ENCODE data around the gene ZNF532. TPM values are rescaled to one million over a fixed set of nuclear protein-coding genes. Genes with fewer than 3 reads are reported as not detected.

ZNF532 gene
- total and polyA plus RNA-seq, 3 experiments from 2014 or later: 0.70 to 6.3 (median 6.1) TPM

GRCh38 chr18:58962336-58962735 is 97.7 kb downstream of the ZNF532 start:
- H3K27ac Mint-ChIP-seq: no peak overlapping the region
- H3K4me1 ChIP-seq (ENCODE audit: insufficient read depth, low read length): no peaks in the 10 kb centered on the region
- no peaks in the 10 kb centered on the region for H3K27me3 ChIP-seq (ENCODE audit: insufficient read depth, low read length, poor library complexity, severe bottlenecking)
- peaks cover 4 to 5% of the 10 kb centered on the region in 2 donors for H3K27me3 Mint-ChIP-seq
- DNase-seq: no peak
- CTCF ChIA-PET: no interaction called here
- H3K4me3 Mint-ChIP-seq: no peak overlapping the region
- no peak overlapping the region for H3K27ac ChIP-seq (ENCODE audit: low read depth, low read length)
- POLR2A ChIA-PET: no interaction called here
- H3K4me1 Mint-ChIP-seq: peaks cover 0 to 3% (median 1%) of the 10 kb centered on the region in 3 donors
- no peak overlapping the region for H3K4me3 ChIP-seq (ENCODE audit: low read length)
- H3K9me3 ChIP-seq (ENCODE audit: low read length): no peaks in the 10 kb centered on the region
- H3K9me3 Mint-ChIP-seq: no peaks in the 10 kb centered on the region
- no peaks in the 10 kb centered on the region for H3K36me3 ChIP-seq (ENCODE audit: insufficient read depth, low read length)
- H3K36me3 Mint-ChIP-seq: peaks cover 0 to 1% (median 0%) of the 10 kb centered on the region in 3 donors

DNA sequence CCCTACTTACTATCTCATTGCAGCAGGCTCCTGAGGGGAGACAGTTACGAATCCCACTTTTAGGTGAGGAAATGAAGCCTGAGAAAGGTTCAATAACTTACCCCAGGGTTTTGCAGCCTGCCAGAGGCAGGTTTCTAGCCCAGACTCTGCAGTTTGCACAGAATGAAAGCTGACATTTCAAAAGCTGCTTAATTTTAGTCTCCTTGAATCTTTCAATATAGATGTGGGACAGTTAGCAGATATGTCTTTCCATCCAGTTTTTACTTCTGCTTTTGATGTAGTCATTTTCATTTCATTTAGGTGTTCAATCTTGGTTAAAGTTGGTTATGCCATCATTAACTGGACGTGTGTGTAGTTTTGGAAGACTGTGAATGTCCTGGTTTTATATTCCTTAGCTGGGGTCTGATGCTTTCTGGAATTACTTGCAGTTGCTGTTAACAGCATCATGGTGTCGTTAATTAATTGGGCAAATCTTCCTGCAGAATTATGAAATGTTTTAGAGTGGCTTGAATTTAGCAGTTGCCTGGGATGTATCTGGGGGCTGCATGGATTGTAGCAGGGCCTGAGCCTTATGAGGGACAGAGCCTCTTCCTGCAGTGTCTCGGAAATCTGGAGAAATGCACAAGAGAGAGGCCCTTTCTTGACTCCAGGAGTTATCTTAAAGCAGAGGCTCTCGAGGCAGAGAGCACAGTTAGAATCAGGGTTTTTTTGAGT is 100.8 kb downstream of the ZNF532 start:
- Mint-ChIP-seq H3K9me3 (no peaks in the 10 kb centered on the region), H3K27ac (no peak overlapping the region), H3K27me3 (peaks cover 9 to 16% of the 10 kb centered on the region in 2 donors), H3K4me1 (peaks cover 0 to 3% (median 1%) of the 10 kb centered on the region in 3 donors), H3K36me3 (peaks cover 0 to 1% (median 0%) of the 10 kb centered on the region in 3 donors), H3K4me3 (no peak overlapping the region)
- Histone ChIP-seq H3K27me3 (ENCODE audit: insufficient read depth, low read length, poor library complexity, severe bottlenecking) (no peaks in the 10 kb centered on the region), H3K36me3 (ENCODE audit: insufficient read depth, low read length) (no peaks in the 10 kb centered on the region), H3K4me1 (ENCODE audit: insufficient read depth, low read length) (no peaks in the 10 kb centered on the region), H3K27ac (ENCODE audit: low read depth, low read length) (no peak overlapping the region), H3K4me3 (ENCODE audit: low read length) (no peak overlapping the region), H3K9me3 (ENCODE audit: low read length) (no peaks in the 10 kb centered on the region)
- ChIA-PET POLR2A (no interaction called here), CTCF (interaction anchor here (0.9 kb wide), 1 partner anchor 201 kb away, joined by 3 read pairs; no protein-coding TSS in a partner anchor)
- no peak for DNase-seq

DNA sequence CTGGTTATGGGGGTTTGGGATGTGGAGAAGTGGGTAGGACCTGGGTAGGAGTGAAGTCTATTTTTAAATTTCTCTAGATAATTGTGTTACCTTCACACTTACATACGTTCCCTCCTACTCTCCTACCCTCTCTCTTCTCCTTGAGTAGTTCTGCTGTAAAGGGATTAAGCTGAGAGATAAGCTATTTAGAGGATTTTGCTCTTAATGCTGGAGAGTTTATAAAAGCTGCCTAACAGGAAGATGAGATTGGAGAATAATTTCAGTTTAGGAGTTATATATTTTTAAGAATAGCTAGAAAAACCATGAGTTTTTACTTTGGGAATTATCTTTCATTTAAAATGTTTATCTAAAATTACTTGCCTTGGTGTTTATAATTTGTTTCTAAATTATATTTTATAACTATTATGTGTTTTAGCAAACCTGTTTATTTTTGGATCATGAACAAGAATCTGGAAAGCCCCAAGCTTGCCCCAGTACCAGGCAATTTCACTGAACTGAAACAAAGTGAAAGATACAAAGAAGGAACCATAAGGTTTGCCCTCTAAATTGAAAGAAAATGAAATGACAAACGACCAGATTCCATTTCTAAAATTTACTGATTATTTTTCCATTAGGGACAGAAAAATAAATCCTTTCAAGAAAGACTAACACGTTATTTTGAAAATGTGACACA is 101.5 kb downstream of the ZNF532 start:
- ChIA-PET POLR2A (no interaction called here), CTCF (interaction anchor here (0.9 kb wide), 1 partner anchor 202 kb away, joined by 3 read pairs; no protein-coding TSS in a partner anchor)
- Histone ChIP-seq H3K27me3 (ENCODE audit: insufficient read depth, low read length, poor library complexity, severe bottlenecking) (no peaks in the 10 kb centered on the region), H3K4me1 (ENCODE audit: insufficient read depth, low read length) (no peaks in the 10 kb centered on the region), H3K9me3 (ENCODE audit: low read length) (no peaks in the 10 kb centered on the region), H3K27ac (ENCODE audit: low read depth, low read length) (no peak overlapping the region), H3K4me3 (ENCODE audit: low read length) (no peak overlapping the region), H3K36me3 (ENCODE audit: insufficient read depth, low read length) (no peaks in the 10 kb centered on the region)
- no peak overlapping the region for H3K27ac Mint-ChIP-seq
- H3K4me1 Mint-ChIP-seq: peaks cover 0 to 3% (median 1%) of the 10 kb centered on the region in 3 donors
- H3K27me3 Mint-ChIP-seq: peaks cover 9 to 16% of the 10 kb centered on the region in 2 donors
- H3K9me3 Mint-ChIP-seq: no peaks in the 10 kb centered on the region
- DNase-seq: no peak
- H3K4me3 Mint-ChIP-seq: no peak overlapping the region
- H3K36me3 Mint-ChIP-seq: peaks cover 0 to 1% (median 0%) of the 10 kb centered on the region in 3 donors

GRCh38 chr18:58966704-58967103 is 102.0 kb downstream of the ZNF532 start:
- ChIA-PET POLR2A (no interaction called here), CTCF (no interaction called here)
- H3K27ac Mint-ChIP-seq: no peak overlapping the region
- Histone ChIP-seq H3K4me1 (ENCODE audit: insufficient read depth, low read length) (no peaks in the 10 kb centered on the region), H3K27me3 (ENCODE audit: insufficient read depth, low read length, poor library complexity, severe bottlenecking) (no peaks in the 10 kb centered on the region), H3K9me3 (ENCODE audit: low read length) (no peaks in the 10 kb centered on the region), H3K4me3 (ENCODE audit: low read length) (no peak overlapping the region), H3K27ac (ENCODE audit: low read depth, low read length) (no peak overlapping the region), H3K36me3 (ENCODE audit: insufficient read depth, low read length) (no peaks in the 10 kb centered on the region)
- H3K27me3 Mint-ChIP-seq: peaks cover 7 to 12% of the 10 kb centered on the region in 2 donors
- no peak for DNase-seq
- no peaks in the 10 kb centered on the region for H3K9me3 Mint-ChIP-seq
- H3K4me3 Mint-ChIP-seq: no peak overlapping the region
- no peaks in the 10 kb centered on the region for H3K36me3 Mint-ChIP-seq
- peaks cover 0 to 6% (median 1%) of the 10 kb centered on the region in 3 donors for H3K4me1 Mint-ChIP-seq

DNA sequence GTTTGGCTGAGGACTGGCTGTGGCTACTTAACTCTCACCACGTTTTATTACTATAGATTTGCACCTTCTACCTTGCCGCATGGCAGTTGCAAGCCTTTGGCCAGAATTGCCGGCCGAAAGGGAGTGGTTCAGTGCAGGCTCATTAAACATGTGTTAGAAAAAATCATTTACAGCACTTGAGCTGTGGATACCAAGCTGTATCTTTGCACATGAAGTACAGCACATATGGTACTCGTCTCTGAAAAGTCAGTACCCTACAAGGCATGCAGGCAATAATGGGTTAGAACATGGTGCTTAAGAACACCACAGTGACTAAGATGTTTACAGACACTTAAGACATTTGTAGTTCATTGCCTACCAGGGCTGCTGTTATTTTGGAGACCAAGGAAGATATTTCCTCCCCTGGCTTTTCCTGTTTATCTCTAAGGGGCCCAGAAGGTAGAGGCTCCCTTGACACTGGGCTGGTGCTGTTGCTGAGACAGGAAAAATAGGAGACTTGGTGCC is 103.1 kb downstream of the ZNF532 start:
- H3K27me3 ChIP-seq (ENCODE audit: insufficient read depth, low read length, poor library complexity, severe bottlenecking): no peaks in the 10 kb centered on the region
- no peak for DNase-seq
- H3K4me3 ChIP-seq (ENCODE audit: low read length): no peak overlapping the region
- ChIA-PET CTCF (no interaction called here), POLR2A (no interaction called here)
- Mint-ChIP-seq H3K4me1 (peaks cover 0 to 6% (median 1%) of the 10 kb centered on the region in 3 donors), H3K36me3 (peaks cover 0 to 1% (median 0%) of the 10 kb centered on the region in 3 donors), H3K4me3 (no peak overlapping the region), H3K9me3 (no peaks in the 10 kb centered on the region), H3K27me3 (peaks cover 7 to 15% of the 10 kb centered on the region in 2 donors), H3K27ac (no peak overlapping the region)
- no peaks in the 10 kb centered on the region for H3K4me1 ChIP-seq (ENCODE audit: insufficient read depth, low read length)
- H3K27ac ChIP-seq (ENCODE audit: low read depth, low read length): no peak overlapping the region
- H3K36me3 ChIP-seq (ENCODE audit: insufficient read depth, low read length): no peaks in the 10 kb centered on the region
- no peaks in the 10 kb centered on the region for H3K9me3 ChIP-seq (ENCODE audit: low read length)

DNA sequence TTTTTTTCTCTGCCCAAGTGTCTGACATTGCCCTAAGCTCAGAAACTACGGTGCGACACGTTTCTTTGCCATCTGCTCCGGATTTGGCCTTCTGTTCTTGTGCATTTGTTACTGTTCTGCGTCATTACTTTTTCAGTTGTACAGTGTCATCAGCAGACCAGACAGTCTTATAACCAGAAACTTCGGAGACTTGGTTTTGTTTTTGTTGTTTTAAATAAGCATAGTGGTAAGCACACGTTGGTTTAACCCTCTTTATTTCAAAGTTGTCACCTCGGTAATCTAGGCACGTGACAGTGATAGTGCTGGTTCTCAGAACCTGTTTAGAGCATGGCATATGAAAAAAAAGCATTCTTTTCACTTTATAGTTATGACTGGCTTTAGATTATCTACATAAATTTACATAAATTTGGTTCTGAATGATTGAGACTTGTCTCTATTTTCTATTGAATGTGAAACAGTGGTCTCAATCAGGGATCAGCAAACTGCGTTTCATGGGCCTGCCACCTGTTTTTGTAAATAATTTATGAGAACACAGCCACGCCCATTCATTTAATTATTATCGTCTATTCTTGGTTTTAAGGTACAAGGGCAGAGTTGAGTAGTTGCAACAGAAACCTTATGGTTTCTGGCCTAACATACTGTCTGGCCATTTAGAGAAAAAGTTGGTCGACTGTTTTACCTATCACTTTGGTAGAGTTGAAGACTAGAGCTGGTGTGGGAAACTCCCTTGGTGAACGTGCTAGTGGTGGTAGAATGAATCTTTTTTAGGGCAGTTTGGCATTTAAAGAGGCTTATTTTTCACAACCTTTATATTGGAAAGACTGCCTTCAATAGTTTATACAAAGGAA is 106.5 kb downstream of the ZNF532 start:
- POLR2A ChIA-PET: no interaction called here
- H3K36me3 Mint-ChIP-seq: peaks cover 0 to 1% (median 0%) of the 10 kb centered on the region in 3 donors
- H3K9me3 ChIP-seq (ENCODE audit: low read length): no peaks in the 10 kb centered on the region
- H3K27ac ChIP-seq (ENCODE audit: low read depth, low read length): no peak overlapping the region
- no peak for DNase-seq
- no peak overlapping the region for H3K4me3 ChIP-seq (ENCODE audit: low read length)
- H3K4me1 Mint-ChIP-seq: peaks cover 0 to 3% (median 0%) of the 10 kb centered on the region in 3 donors
- CTCF ChIA-PET: no interaction called here
- no peaks in the 10 kb centered on the region for H3K27me3 ChIP-seq (ENCODE audit: insufficient read depth, low read length, poor library complexity, severe bottlenecking)
- H3K4me3 Mint-ChIP-seq: no peak overlapping the region
- no peaks in the 10 kb centered on the region for H3K9me3 Mint-ChIP-seq
- H3K27ac Mint-ChIP-seq: peak overlapping the region in 1 of 8 donors; percentile 27
- H3K27me3 Mint-ChIP-seq: peaks cover 6 to 15% of the 10 kb centered on the region in 2 donors
- no peaks in the 10 kb centered on the region for H3K4me1 ChIP-seq (ENCODE audit: insufficient read depth, low read length)
- no peaks in the 10 kb centered on the region for H3K36me3 ChIP-seq (ENCODE audit: insufficient read depth, low read length)

DNA sequence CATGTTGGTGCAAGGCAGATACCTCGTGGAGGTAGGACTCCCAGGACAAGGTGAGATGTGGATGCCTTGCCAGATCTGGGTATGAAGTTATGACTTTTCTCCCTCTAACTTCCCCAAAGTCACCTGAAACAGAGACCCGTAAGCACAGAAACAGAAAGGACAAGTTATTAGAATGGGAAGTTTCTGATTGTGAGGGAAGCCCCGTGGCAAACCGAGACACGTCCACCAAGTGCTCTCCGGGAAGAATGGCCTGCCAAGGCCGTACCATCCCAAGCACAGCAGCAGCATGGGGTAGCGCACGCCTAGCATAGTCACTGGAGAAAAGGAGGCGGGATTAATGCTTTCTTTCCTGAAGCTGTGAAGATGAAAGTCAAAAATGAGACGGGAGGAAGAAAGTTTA is 110.6 kb downstream of the ZNF532 start:
- H3K4me3 ChIP-seq (ENCODE audit: low read length): no peak overlapping the region
- no peak overlapping the region for H3K27ac Mint-ChIP-seq
- H3K36me3 Mint-ChIP-seq: peaks cover 0 to 7% (median 0%) of the 10 kb centered on the region in 3 donors
- H3K4me1 Mint-ChIP-seq: peaks cover 0 to 3% (median 0%) of the 10 kb centered on the region in 3 donors
- no peaks in the 10 kb centered on the region for H3K4me1 ChIP-seq (ENCODE audit: insufficient read depth, low read length)
- POLR2A ChIA-PET: no interaction called here
- H3K9me3 Mint-ChIP-seq: no peaks in the 10 kb centered on the region
- no peaks in the 10 kb centered on the region for H3K36me3 ChIP-seq (ENCODE audit: insufficient read depth, low read length)
- no peaks in the 10 kb centered on the region for H3K9me3 ChIP-seq (ENCODE audit: low read length)
- H3K4me3 Mint-ChIP-seq: no peak overlapping the region
- CTCF ChIA-PET: no interaction called here
- H3K27me3 Mint-ChIP-seq: peaks cover 2 to 11% of the 10 kb centered on the region in 2 donors
- H3K27me3 ChIP-seq (ENCODE audit: insufficient read depth, low read length, poor library complexity, severe bottlenecking): no peaks in the 10 kb centered on the region
- H3K27ac ChIP-seq (ENCODE audit: low read depth, low read length): no peak overlapping the region
- no peak for DNase-seq
